Measurements from ENCODE around the gene CBFA2T2. TPM values are rescaled to one million over a fixed set of nuclear protein-coding genes. Genes with fewer than 3 reads are reported as not detected.
"Not testable (repeated sequence)": the region's sequence is repeated elsewhere in the genome, so short reads cannot be mapped to it uniquely, and the experiment has no call there.

CBFA2T2 gene
- total RNA-seq, 1 donor from 2014 or later: 17.5 TPM

DNA sequence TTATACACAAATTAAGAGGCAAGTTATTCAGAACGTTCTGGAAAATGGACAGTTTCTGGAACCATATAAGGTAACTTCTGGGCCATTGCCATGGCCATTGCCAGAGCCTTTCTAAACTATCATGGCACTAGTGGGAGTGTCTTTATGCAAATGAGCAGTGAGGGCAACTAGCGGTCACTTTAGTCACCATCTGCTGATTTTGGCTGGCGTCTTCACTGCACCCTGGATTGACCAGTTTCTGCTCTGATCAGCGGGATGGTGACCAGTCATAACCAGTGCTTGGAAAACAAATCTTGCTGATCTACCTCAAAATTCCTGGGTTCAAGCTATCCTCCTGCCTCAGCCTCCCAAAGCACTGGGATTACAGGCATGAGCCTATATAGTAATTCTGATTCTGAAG is 39.0 kb upstream of the CBFA2T2 start:
- Mint-ChIP-seq H3K4me3 (ENCODE audit: unreplicated experiment) (no peak overlapping the region), H3K4me1 (ENCODE audit: unreplicated experiment) (peaks cover 8% of the 10 kb centered on the region), H3K27ac (ENCODE audit: unreplicated experiment) (no peak overlapping the region), H3K36me3 (ENCODE audit: low read depth, unreplicated experiment) (peaks cover 4% of the 10 kb centered on the region), H3K9me3 (ENCODE audit: unreplicated experiment) (peaks cover 5% of the 10 kb centered on the region), H3K27me3 (ENCODE audit: unreplicated experiment) (peaks cover 2% of the 10 kb centered on the region)
- no peak for TF ChIP-seq CTCF (IDR thresholded peaks at IDR 0.05; ENCODE audit: unreplicated experiment)
- DNase-seq (ENCODE audit: low spot score): no peak

- TF ChIP-seq CTCF (IDR thresholded peaks at IDR 0.05; ENCODE audit: unreplicated experiment): peak; percentile 92
- peak; percentile 89 for DNase-seq (ENCODE audit: low spot score)
- H3K9me3 Mint-ChIP-seq (ENCODE audit: unreplicated experiment); H3K4me1 Mint-ChIP-seq (ENCODE audit: unreplicated experiment); H3K4me3 Mint-ChIP-seq (ENCODE audit: unreplicated experiment); H3K27me3 Mint-ChIP-seq (ENCODE audit: unreplicated experiment); H3K36me3 Mint-ChIP-seq (ENCODE audit: low read depth, unreplicated experiment); H3K27ac Mint-ChIP-seq (ENCODE audit: unreplicated experiment): not testable (repeated sequence)
Measured at GRCh38 chr20:33456916-33457642, 32.8 kb upstream of the CBFA2T2 start.

- Mint-ChIP-seq H3K27me3 (ENCODE audit: unreplicated experiment) (no peaks in the 10 kb centered on the region), H3K4me1 (ENCODE audit: unreplicated experiment) (no peaks in the 10 kb centered on the region), H3K9me3 (ENCODE audit: unreplicated experiment) (no peaks in the 10 kb centered on the region), H3K36me3 (ENCODE audit: low read depth, unreplicated experiment) (no peaks in the 10 kb centered on the region), H3K27ac (ENCODE audit: unreplicated experiment) (no peak overlapping the region), H3K4me3 (ENCODE audit: unreplicated experiment) (no peak overlapping the region)
- no peak for TF ChIP-seq CTCF (IDR thresholded peaks at IDR 0.05; ENCODE audit: unreplicated experiment)
- DNase-seq (ENCODE audit: low spot score): no peak
Measured at GRCh38 chr20:33459599-33459998, 30.3 kb upstream of the CBFA2T2 start.

DNA sequence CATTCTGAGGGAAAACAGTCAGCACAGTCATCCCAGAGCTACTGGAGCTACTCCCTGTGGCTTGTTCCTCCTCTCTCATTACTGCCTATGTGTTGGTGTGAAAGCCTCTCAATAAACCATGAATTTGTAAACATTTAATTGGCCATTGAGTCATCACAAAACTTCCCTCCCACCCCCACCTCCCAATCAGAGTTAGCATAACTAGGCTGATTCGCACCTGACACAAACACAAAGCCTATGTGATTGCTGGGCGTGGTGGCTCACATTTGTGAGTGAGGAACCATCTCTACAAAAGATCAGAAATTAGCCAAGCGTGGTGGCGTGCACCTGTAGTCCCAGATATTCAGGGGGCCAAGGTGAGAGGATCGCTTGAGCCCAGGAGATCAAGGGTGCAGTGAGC is 29.2 kb upstream of the CBFA2T2 start:
- DNase-seq (ENCODE audit: low spot score): no peak
- Mint-ChIP-seq H3K4me3 (ENCODE audit: unreplicated experiment) (no peak overlapping the region), H3K9me3 (ENCODE audit: unreplicated experiment) (no peaks in the 10 kb centered on the region), H3K27ac (ENCODE audit: unreplicated experiment) (no peak overlapping the region), H3K27me3 (ENCODE audit: unreplicated experiment) (no peaks in the 10 kb centered on the region), H3K36me3 (ENCODE audit: low read depth, unreplicated experiment) (no peaks in the 10 kb centered on the region), H3K4me1 (ENCODE audit: unreplicated experiment) (peaks cover 5% of the 10 kb centered on the region)
- no peak for TF ChIP-seq CTCF (IDR thresholded peaks at IDR 0.05; ENCODE audit: unreplicated experiment)

GRCh38 chr20:33463332-33464101 is 26.4 kb upstream of the CBFA2T2 start:
- no peaks in the 10 kb centered on the region for H3K36me3 Mint-ChIP-seq (ENCODE audit: low read depth, unreplicated experiment)
- no peak overlapping the region for H3K27ac Mint-ChIP-seq (ENCODE audit: unreplicated experiment)
- no peaks in the 10 kb centered on the region for H3K27me3 Mint-ChIP-seq (ENCODE audit: unreplicated experiment)
- TF ChIP-seq CTCF (IDR thresholded peaks at IDR 0.05; ENCODE audit: unreplicated experiment): no peak
- peaks cover 5% of the 10 kb centered on the region for H3K4me1 Mint-ChIP-seq (ENCODE audit: unreplicated experiment)
- H3K4me3 Mint-ChIP-seq (ENCODE audit: unreplicated experiment): no peak overlapping the region
- no peaks in the 10 kb centered on the region for H3K9me3 Mint-ChIP-seq (ENCODE audit: unreplicated experiment)
- DNase-seq (ENCODE audit: low spot score): no peak

DNA sequence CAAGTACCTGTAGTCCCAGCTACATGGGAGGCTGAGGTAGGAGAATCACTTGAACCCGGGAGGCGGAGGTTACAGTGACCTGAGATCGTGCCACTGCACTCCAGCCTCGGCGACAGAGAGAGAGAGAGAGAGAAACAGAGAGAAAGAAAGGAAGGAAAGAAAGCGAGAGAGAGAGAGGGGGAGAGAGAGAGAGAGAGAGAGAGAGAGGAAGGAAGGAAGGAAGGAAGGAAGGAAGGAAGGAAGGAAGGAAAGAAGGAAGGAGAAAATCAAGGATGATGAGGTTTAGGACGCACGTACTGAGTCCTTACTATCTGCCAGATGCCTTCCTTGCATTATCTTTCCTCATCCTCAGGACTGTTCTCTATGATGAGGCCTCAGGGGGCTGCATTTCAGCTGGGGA is 25.1 kb upstream of the CBFA2T2 start:
- H3K4me1 Mint-ChIP-seq (ENCODE audit: unreplicated experiment); H3K9me3 Mint-ChIP-seq (ENCODE audit: unreplicated experiment); DNase-seq (ENCODE audit: low spot score); H3K27me3 Mint-ChIP-seq (ENCODE audit: unreplicated experiment); H3K36me3 Mint-ChIP-seq (ENCODE audit: low read depth, unreplicated experiment); H3K4me3 Mint-ChIP-seq (ENCODE audit: unreplicated experiment); H3K27ac Mint-ChIP-seq (ENCODE audit: unreplicated experiment): not testable (repeated sequence)

Measured in endothelial cell (in vitro differentiated cells).